ENCODE measurements around the gene IGSF3. TPM values are rescaled to one million over a fixed set of nuclear protein-coding genes. Genes with fewer than 3 reads are reported as not detected.
"Not testable (repeated sequence)": the region's sequence is repeated elsewhere in the genome, so short reads cannot be mapped to it uniquely, and the experiment has no call there.

Gene IGSF3
- total RNA-seq, 1 donor from 2014 or later, result 28.7 TPM

GRCh38 chr1:116649041-116649440 is 18.5 kb downstream of the IGSF3 start:
- H3K27ac ChIP-seq (ENCODE audit: low read depth, low read length); H3K9ac ChIP-seq (ENCODE audit: low read depth in 1 of 3, low read length in 3 of 3); H3K4me1 ChIP-seq (ENCODE audit: control insufficient read depth in 3 of 3, insufficient read depth in 3 of 3, low read length in 3 of 3); H3K9me3 ChIP-seq (ENCODE audit: control insufficient read depth in 3 of 3, low read length in 3 of 3); H3K36me3 ChIP-seq (ENCODE audit: control insufficient read depth in 3 of 3, insufficient read depth in 3 of 3, low read length in 3 of 3); H3K4me3 ChIP-seq (ENCODE audit: low read length in 3 of 3): not testable (repeated sequence)
- peaks cover 0 to 13% (median 0%) of the 10 kb centered on the region in 3 donors for H3K27me3 ChIP-seq (ENCODE audit: control insufficient read depth in 3 of 3, insufficient read depth in 3 of 3, low read length in 3 of 3)

GRCh38 chr1:116648325-116648724 is 19.2 kb downstream of the IGSF3 start:
- not testable (repeated sequence) for H3K27ac ChIP-seq (ENCODE audit: low read depth, low read length); H3K9me3 ChIP-seq (ENCODE audit: control insufficient read depth in 3 of 3, low read length in 3 of 3); H3K4me1 ChIP-seq (ENCODE audit: control insufficient read depth in 3 of 3, insufficient read depth in 3 of 3, low read length in 3 of 3); H3K9ac ChIP-seq (ENCODE audit: low read depth in 1 of 3, low read length in 3 of 3); H3K4me3 ChIP-seq (ENCODE audit: low read length in 3 of 3); H3K36me3 ChIP-seq (ENCODE audit: control insufficient read depth in 3 of 3, insufficient read depth in 3 of 3, low read length in 3 of 3)
- H3K27me3 ChIP-seq (ENCODE audit: control insufficient read depth in 3 of 3, insufficient read depth in 3 of 3, low read length in 3 of 3), result peaks cover 0 to 16% (median 0%) of the 10 kb centered on the region in 3 donors

GRCh38 chr1:116647186-116647585 is 20.3 kb downstream of the IGSF3 start:
- not testable (repeated sequence) for H3K27ac ChIP-seq (ENCODE audit: low read depth, low read length); H3K4me1 ChIP-seq (ENCODE audit: control insufficient read depth in 3 of 3, insufficient read depth in 3 of 3, low read length in 3 of 3); H3K4me3 ChIP-seq (ENCODE audit: low read length in 3 of 3); H3K9me3 ChIP-seq (ENCODE audit: control insufficient read depth in 3 of 3, low read length in 3 of 3); H3K36me3 ChIP-seq (ENCODE audit: control insufficient read depth in 3 of 3, insufficient read depth in 3 of 3, low read length in 3 of 3); H3K9ac ChIP-seq (ENCODE audit: low read depth in 1 of 3, low read length in 3 of 3)
- peaks cover 0 to 18% (median 0%) of the 10 kb centered on the region in 3 donors for H3K27me3 ChIP-seq (ENCODE audit: control insufficient read depth in 3 of 3, insufficient read depth in 3 of 3, low read length in 3 of 3)

- H3K27ac ChIP-seq (ENCODE audit: low read depth, low read length); H3K9ac ChIP-seq (ENCODE audit: low read depth in 1 of 3, low read length in 3 of 3); H3K4me3 ChIP-seq (ENCODE audit: low read length in 3 of 3); H3K36me3 ChIP-seq (ENCODE audit: control insufficient read depth in 3 of 3, insufficient read depth in 3 of 3, low read length in 3 of 3); H3K4me1 ChIP-seq (ENCODE audit: control insufficient read depth in 3 of 3, insufficient read depth in 3 of 3, low read length in 3 of 3); H3K9me3 ChIP-seq (ENCODE audit: control insufficient read depth in 3 of 3, low read length in 3 of 3): not testable (repeated sequence)
- peaks cover 0 to 18% (median 0%) of the 10 kb centered on the region in 3 donors for H3K27me3 ChIP-seq (ENCODE audit: control insufficient read depth in 3 of 3, insufficient read depth in 3 of 3, low read length in 3 of 3)
Measured at GRCh38 chr1:116646673-116647170, 20.8 kb downstream of the IGSF3 start.

GRCh38 chr1:116645802-116646672 is 21.5 kb downstream of the IGSF3 start:
- not testable (repeated sequence) for H3K4me3 ChIP-seq (ENCODE audit: low read length in 3 of 3); H3K4me1 ChIP-seq (ENCODE audit: control insufficient read depth in 3 of 3, insufficient read depth in 3 of 3, low read length in 3 of 3); H3K9ac ChIP-seq (ENCODE audit: low read depth in 1 of 3, low read length in 3 of 3); H3K27ac ChIP-seq (ENCODE audit: low read depth, low read length); H3K36me3 ChIP-seq (ENCODE audit: control insufficient read depth in 3 of 3, insufficient read depth in 3 of 3, low read length in 3 of 3); H3K9me3 ChIP-seq (ENCODE audit: control insufficient read depth in 3 of 3, low read length in 3 of 3)
- peaks cover 0 to 15% (median 0%) of the 10 kb centered on the region in 3 donors for H3K27me3 ChIP-seq (ENCODE audit: control insufficient read depth in 3 of 3, insufficient read depth in 3 of 3, low read length in 3 of 3)

GRCh38 chr1:116644993-116645392 is 22.5 kb downstream of the IGSF3 start:
- H3K9ac ChIP-seq (ENCODE audit: low read depth in 1 of 3, low read length in 3 of 3), result not testable (repeated sequence)

GRCh38 chr1:116644096-116644495 is 23.4 kb downstream of the IGSF3 start:
- not testable (repeated sequence) for H3K36me3 ChIP-seq (ENCODE audit: control insufficient read depth in 3 of 3, insufficient read depth in 3 of 3, low read length in 3 of 3); H3K27ac ChIP-seq (ENCODE audit: low read depth, low read length); H3K4me3 ChIP-seq (ENCODE audit: low read length in 3 of 3); H3K9ac ChIP-seq (ENCODE audit: low read depth in 1 of 3, low read length in 3 of 3); H3K9me3 ChIP-seq (ENCODE audit: control insufficient read depth in 3 of 3, low read length in 3 of 3); H3K4me1 ChIP-seq (ENCODE audit: control insufficient read depth in 3 of 3, insufficient read depth in 3 of 3, low read length in 3 of 3)
- H3K27me3 ChIP-seq (ENCODE audit: control insufficient read depth in 3 of 3, insufficient read depth in 3 of 3, low read length in 3 of 3), result peaks cover 0 to 15% (median 0%) of the 10 kb centered on the region in 3 donors

More at GRCh38 chr1:116644993-116645392, 22.5 kb downstream of the IGSF3 start:
- peaks cover 0 to 15% (median 0%) of the 10 kb centered on the region in 3 donors for H3K27me3 ChIP-seq (ENCODE audit: control insufficient read depth in 3 of 3, insufficient read depth in 3 of 3, low read length in 3 of 3)
- H3K9me3 ChIP-seq (ENCODE audit: control insufficient read depth in 3 of 3, low read length in 3 of 3); H3K27ac ChIP-seq (ENCODE audit: low read depth, low read length); H3K36me3 ChIP-seq (ENCODE audit: control insufficient read depth in 3 of 3, insufficient read depth in 3 of 3, low read length in 3 of 3); H3K4me3 ChIP-seq (ENCODE audit: low read length in 3 of 3); H3K4me1 ChIP-seq (ENCODE audit: control insufficient read depth in 3 of 3, insufficient read depth in 3 of 3, low read length in 3 of 3): not testable (repeated sequence)

- H3K9ac ChIP-seq (ENCODE audit: low read depth in 1 of 3, low read length in 3 of 3); H3K27ac ChIP-seq (ENCODE audit: low read depth, low read length); H3K4me3 ChIP-seq (ENCODE audit: low read length in 3 of 3); H3K4me1 ChIP-seq (ENCODE audit: control insufficient read depth in 3 of 3, insufficient read depth in 3 of 3, low read length in 3 of 3); H3K9me3 ChIP-seq (ENCODE audit: control insufficient read depth in 3 of 3, low read length in 3 of 3); H3K36me3 ChIP-seq (ENCODE audit: control insufficient read depth in 3 of 3, insufficient read depth in 3 of 3, low read length in 3 of 3): not testable (repeated sequence)
- peaks cover 0 to 15% (median 0%) of the 10 kb centered on the region in 3 donors for H3K27me3 ChIP-seq (ENCODE audit: control insufficient read depth in 3 of 3, insufficient read depth in 3 of 3, low read length in 3 of 3)
Measured at GRCh38 chr1:116643281-116643751, 24.2 kb downstream of the IGSF3 start.

GRCh38 chr1:116642311-116643280 is 24.9 kb downstream of the IGSF3 start:
- peaks cover 0 to 15% (median 0%) of the 10 kb centered on the region in 3 donors for H3K27me3 ChIP-seq (ENCODE audit: control insufficient read depth in 3 of 3, insufficient read depth in 3 of 3, low read length in 3 of 3)
- H3K9me3 ChIP-seq (ENCODE audit: control insufficient read depth in 3 of 3, low read length in 3 of 3); H3K9ac ChIP-seq (ENCODE audit: low read depth in 1 of 3, low read length in 3 of 3); H3K4me1 ChIP-seq (ENCODE audit: control insufficient read depth in 3 of 3, insufficient read depth in 3 of 3, low read length in 3 of 3); H3K36me3 ChIP-seq (ENCODE audit: control insufficient read depth in 3 of 3, insufficient read depth in 3 of 3, low read length in 3 of 3); H3K27ac ChIP-seq (ENCODE audit: low read depth, low read length); H3K4me3 ChIP-seq (ENCODE audit: low read length in 3 of 3): not testable (repeated sequence)
